ENCODE data around the gene CCDC116. TPM values are rescaled to one million over a fixed set of nuclear protein-coding genes. Genes with fewer than 3 reads are reported as not detected.
"Not testable (repeated sequence)": the region's sequence is repeated elsewhere in the genome, so short reads cannot be mapped to it uniquely, and the experiment has no call there.

CCDC116 gene
- total RNA-seq, 1 experiment from 2014 or later = 0.05 TPM

DNA sequence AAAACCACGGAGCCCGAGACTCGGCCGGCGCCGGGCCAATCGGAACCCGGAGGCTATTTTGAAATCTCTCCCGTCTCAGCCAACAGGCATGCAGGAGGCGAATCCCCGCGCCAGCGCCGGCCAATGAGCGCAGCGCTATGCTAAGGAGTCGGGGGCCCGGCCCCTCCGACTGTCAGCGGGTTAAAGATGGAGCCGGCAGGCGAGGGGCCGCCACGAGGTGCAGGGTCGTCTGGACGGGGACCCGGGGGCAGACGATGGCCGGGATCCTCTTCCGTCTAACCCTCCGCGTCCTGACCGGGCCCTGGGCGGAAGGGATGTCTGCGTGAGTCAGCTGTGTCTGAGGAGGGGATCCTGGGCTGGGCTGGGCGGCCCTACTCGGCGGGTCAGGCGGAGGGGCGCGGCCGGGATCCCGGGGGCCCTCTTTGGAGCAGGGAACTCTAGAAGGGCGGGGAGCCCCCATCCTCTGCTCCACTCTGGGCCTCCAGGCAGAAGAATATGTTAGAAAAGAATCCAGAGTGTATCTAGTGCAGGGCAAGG lies 19.5 kb downstream of the CCDC116 start:
- DNase-seq (ENCODE audit: low read depth) = peak; percentile 84

DNA sequence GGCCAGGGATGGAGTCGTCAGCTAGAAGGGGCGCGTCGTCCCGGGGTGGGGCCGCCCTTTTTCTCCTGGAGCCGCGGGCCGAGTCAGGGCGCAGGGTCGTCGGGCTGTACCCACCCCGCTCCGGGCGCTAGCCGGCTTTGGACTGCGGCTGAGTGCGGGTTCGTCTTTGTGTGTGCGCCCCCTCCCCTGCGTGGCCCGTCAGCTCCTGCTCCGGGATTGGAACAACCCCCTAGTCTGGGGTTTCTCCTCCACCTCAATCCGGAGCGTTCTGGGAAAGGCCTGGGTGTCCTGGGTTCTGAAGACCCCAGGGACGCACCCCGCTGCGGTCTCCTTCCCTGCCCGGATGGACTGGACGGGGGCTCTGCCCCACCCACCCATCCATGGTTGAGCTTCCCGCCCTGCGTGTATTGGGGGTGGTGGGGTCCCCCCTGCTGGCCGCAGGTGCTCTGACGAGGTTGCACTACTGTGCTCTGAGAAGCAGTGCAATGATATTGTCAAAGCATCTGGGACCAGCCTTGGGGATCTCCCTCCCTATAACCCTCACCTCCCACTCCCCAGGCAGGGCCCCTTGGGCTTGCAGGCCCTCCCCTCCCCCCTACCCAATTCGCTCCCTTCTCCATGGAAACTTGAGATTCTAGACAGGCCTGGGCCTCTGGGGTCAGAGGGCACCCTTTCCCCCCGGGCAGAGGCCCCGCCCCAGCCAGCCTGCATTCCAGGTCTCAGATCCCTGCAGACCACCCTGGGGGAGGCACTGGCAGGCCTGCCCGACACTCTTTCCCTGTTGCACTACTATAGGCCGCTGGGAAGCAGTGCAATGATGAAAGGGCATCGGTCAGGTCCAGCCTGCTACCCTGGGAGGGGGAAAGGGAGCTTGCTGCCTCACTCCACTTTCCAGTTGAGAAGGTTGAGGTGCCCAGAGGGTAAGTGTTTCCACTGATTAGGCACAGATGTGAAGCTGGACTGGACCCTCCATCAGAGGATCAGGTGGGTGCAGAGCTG lies 20.3 kb downstream of the CCDC116 start:
- DNase-seq (ENCODE audit: low read depth) = no peak

GRCh38 chr22:21657020-21657359 lies 24.4 kb downstream of the CCDC116 start:
- DNase-seq (ENCODE audit: low read depth) = no peak

DNA sequence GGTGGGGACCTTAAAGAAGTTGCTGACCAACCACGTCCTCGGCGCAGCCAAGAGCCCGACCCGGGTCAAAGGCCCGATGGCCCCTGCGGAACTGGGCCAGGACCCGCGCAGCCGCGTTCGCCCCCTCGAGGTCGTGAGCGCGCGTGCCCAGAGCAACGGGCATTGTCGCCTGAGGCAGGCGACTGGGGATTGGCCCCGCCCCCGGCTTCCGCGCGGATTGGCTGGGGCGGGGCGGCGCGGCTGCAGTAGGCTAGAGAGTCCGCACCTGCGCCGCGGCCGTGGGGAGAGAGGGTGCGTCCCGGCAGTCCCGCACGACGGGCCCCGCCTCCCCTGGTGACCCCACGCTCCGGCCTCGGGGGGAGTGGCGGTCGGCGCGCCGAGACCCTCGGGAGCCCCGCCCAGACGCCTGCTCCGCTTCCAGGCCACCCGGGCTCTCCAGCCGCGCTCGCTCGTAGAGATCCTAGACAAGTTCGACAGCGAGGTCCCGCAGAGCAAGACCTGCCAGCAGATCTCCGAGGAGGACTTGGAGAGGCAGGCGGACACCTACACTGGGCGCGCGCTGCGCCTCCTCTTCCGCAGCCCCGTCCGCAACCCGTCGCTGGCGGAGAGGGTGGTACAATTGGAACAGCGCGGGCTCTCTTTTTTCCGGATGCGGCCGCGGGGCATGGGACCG lies 24.9 kb downstream of the CCDC116 start:
- DNase-seq (ENCODE audit: low read depth) = peak; percentile 70

- no peak for DNase-seq (ENCODE audit: low read depth)
Observed at GRCh38 chr22:21659864-21660525, 27.4 kb downstream of the CCDC116 start.

- DNase-seq (ENCODE audit: low read depth) = no peak
Observed at GRCh38 chr22:21660904-21661303, 28.3 kb downstream of the CCDC116 start.

DNA sequence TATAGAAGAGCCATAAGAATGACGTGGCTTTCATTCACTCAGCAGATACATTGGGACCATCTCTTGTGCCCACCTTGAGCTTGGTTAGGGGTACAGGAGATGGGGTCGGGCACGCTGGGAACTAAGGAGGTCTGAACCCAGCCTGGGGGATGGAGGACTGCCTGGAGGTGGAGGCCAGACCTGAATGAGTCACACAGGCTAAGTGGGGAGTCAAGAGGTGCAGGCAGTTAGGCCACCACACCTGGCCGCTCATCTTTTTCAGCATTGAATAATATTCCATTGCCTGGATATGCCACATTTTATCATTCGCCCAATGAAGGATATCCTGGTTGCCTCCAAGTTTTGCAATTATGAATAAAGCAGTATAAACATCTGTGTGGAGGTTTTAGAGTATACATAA lies 29.4 kb downstream of the CCDC116 start:
- no peak for DNase-seq (ENCODE audit: low read depth)

DNA sequence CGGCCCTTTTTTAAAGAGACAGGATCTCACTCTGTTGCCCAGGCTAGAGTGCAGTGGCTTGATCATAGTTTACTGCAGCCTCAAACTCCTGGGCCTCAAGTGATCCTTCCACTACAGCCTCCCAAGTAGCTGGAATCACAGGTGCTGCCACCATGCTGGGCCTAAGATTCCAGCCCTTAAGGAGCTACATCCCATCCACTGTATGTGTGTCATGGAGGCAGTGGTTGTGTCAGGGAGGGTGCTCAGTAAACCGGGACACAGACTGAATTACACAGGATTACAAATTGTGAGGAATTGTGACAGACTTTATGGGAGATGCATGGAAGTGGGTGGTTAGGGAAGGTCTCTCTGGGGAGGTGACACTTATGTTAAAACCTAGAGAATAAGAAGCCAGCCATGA lies 31.2 kb downstream of the CCDC116 start:
- no peak for DNase-seq (ENCODE audit: low read depth)

GRCh38 chr22:21665047-21665851 lies 32.7 kb downstream of the CCDC116 start:
- no peak for DNase-seq (ENCODE audit: low read depth)

DNA sequence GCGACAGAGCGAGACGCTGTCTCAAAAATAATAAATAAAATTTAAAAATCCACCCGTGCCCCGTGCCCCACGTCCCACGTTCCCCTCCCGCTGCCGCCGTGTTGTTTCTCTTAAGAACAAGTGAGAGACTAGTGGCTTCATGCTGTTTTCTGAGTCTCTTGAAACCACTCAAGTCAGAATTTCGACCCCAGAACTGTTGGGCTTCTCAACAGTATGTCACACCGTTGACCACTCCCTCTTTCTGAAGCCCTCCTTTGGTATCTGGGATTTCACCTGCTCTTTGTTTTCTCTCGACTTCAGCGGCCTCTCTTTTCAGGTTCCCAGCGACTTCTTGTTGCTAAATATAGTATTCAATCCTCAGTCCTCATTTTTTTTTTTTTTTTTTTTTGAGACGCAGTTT lies 34.2 kb downstream of the CCDC116 start:
- no peak for DNase-seq (ENCODE audit: low read depth)

DNA sequence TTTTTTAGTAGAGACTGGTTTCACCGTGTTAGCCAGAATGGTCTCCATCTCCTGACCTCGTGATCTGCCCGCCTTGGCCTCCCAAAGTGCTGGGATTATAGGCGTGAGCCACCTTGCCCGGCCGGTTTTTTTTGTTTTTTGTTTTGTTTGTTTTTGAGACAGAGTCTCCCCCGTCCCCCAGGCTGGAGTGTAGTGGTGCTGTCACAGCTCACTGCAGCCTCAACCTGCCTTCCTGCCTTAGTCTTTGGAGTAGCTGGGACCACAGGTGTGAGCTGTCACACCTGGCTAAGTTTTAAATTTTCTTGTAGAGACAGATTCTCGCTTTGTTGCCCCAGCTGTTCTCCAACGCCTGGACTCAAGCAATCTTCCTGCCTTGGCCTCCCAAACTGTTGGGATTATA lies 36.5 kb downstream of the CCDC116 start:
- no peak for DNase-seq (ENCODE audit: low read depth)

DNA sequence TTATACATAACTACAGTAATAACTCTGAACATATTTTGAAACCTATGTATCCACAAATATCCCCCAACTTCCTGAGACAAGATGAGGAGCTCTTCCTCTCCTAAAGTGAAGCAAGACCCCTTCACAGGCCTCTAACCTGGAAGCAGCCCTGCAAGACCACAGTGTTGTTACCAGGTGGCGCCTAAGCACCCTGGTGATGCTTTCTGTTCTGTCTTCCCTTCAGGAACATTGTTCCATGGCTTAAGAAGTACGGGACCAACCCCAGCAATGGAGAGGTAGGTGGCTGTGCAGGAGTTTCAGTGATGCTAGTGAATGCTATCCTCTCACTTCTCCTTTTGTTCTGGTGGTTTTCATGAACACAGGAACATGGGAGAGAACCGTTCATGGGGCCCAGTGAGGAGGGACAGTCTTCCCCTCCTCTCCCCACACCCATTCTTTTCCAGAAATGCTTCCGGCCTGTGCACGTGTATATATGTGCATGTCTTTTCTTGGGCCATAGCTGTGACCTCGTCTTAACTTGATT lies 39.6 kb downstream of the CCDC116 start:
- no peak for DNase-seq (ENCODE audit: low read depth)

DNA sequence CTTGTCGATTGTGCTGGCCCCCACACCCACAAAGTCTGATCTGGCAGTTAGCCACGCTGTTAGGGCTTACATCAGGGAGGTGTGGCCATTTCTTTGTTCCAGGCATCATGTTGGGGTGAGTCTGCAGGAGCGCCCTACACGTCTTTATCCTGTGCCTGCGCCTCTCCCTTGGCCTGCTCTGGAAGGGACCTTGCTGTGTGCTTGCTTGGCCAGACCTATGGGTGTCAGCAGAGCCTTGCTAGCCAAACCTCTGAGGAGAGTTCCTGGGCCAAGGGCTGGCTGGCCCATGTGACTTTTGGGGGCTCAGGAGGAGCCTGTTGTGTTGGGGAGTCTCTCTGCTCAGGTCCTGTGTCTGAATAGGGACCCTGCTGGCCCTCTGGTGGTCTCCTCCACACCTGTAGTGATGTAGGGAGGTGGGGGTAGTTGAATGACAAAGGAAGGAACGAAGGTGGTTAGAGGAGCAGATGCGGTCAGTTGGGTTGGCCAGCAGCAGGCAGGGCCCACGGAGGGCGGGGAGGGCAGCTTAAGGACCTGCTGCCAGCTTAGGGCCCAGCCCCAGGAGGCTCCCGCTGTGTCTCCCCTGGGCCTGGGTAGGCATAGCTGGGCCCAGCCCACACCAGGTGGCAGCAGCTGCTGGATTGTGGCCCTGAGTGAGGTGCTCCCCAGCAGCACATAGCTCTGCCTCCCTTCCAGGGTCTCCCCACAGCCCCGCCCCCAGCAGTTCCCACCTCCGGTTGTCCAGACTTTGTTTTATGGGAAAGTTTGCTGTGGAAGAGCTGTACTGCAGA lies 41.2 kb downstream of the CCDC116 start:
- no peak for DNase-seq (ENCODE audit: low read depth)

DNA sequence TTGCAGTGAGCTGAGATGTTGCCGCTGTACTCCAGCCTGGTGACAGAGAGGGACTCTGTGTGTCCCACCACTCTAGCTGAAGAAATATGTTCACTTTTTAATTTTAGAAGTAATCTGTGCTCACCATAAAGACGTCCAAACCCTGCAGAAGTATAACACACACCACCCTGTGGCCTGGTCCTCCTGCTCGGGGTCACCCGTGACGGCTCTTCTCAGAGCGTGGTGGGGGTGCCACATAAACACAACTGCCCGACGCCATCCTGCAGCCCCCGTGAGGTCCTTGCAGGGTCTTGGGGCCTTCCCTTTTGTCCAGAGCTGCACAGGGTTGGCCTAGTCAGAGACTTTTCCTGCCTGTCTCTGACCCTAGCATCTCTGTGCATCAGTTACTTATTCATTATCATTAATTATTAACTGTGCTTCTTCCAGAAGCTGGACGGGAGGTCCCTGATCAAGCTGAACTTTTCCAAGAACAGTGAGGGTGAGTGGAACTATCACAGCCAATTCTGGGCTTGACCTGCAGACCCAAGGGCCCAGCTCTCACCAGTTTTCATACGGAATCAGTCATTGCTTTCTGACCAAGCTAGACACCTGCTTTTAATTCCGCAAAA lies 42.2 kb downstream of the CCDC116 start:
- no peak for DNase-seq (ENCODE audit: low read depth)

GRCh38 chr22:21677606-21678443 lies 45.3 kb downstream of the CCDC116 start:
- DNase-seq (ENCODE audit: low read depth) = no peak

DNA sequence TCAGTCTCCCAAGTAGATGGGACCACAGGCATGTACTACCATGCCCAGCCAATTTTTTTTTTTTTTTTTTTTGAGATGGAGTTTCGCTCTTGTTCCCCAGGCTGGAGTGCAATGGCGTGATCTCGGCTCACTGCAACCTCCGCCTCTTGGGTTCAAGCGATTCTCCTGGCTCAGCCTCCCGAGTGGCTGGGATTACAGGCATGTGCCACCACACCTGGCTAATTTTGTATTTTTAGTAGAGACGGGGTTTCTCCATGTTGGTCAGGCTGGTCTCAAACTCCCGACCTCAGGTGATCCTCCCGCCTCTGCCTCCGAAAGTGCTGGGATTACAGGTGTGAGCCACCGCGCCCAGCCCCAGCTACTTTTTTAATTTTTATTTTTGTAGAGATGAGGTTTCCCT lies 46.3 kb downstream of the CCDC116 start:
- not testable (repeated sequence) for DNase-seq (ENCODE audit: low read depth)

DNA sequence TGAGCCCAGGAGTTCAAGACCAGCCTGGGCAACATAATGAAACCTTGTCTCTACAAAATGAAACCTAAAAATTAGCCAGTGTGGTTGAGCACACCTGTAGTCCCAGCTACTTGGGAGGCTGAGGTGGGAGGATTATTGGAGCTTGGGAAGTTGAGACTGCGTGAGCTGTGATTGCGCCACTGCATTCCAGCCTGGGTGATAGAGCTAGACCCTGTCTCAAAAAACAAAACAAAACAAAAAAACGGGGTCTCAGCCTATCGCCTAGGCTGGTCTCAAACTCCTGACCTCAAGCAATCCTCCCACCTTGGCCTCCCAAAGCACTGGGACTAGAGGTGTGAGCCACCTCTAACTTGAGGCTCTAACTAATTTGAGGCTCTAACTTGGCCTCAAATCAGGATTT lies 46.8 kb downstream of the CCDC116 start:
- DNase-seq (ENCODE audit: low read depth) = no peak

DNA sequence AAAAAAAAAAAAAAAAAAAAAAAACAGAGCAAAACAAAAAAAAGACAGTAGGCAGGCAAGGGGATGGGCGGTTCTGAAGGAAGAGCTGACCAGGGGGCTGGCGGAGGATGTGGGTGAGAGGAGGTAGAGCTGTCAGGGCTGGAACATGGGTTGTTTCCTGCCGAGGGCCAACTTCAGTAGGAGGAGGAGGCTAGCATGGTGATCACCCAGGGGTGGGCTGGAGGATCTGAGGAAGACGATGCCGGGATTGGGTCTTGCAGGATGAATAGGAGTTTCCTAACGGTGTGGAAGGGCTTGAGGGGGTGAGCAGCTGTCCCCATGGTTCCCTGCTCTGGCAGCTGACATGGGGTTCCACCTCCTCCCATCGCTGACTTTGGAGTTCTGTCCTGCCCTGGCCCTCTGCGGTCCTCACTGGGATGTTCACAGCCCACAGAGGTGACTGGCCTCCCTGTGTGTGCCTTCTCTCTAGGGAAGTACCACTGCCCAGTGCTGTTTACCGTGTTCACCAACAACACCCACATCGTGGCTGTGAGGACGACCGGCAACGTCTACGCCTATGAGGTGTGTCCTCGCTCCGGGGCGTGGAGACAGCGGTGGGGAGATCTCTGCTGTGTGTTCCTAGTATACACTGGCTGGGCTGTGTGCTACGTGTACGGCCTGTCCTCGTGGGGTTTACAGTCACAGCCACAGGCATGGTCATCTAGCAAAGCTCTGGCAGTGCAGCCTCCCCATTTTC lies 48.4 kb downstream of the CCDC116 start:
- DNase-seq (ENCODE audit: low read depth) = no peak
